ENCODE data around the gene PRDM16. TPM values are rescaled to one million over a fixed set of nuclear protein-coding genes. Genes with fewer than 3 reads are reported as not detected.
A peak's percentile ranks its signal among the peaks of the same experiment; 100 is the strongest.

Gene PRDM16
- total and polyA plus RNA-seq, 4 donors = 5.0 to 80.7 (median 41.5) TPM

DNA sequence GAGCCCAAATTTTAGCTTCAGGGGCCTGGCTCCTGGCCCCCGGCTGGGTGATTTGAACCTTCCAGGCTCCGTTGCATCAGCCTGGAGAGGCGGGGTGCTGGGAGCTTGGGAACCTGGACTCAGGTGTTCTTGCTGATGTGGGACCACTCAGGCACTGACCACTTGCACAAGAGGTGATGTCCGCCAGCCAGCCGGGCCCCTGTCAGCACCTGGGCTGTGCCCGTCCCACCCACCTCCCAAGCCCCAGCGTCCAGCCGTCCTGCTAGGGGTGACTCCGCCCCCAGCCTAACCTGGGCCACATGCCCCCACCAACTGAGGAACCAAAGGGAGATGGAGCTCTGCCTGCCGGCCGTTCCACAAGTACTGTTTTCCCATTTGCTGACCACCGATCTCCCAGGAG, 338.0 kb downstream of the PRDM16 start:
- no peak for ATAC-seq (ENCODE audit: low FRiP score)

DNA sequence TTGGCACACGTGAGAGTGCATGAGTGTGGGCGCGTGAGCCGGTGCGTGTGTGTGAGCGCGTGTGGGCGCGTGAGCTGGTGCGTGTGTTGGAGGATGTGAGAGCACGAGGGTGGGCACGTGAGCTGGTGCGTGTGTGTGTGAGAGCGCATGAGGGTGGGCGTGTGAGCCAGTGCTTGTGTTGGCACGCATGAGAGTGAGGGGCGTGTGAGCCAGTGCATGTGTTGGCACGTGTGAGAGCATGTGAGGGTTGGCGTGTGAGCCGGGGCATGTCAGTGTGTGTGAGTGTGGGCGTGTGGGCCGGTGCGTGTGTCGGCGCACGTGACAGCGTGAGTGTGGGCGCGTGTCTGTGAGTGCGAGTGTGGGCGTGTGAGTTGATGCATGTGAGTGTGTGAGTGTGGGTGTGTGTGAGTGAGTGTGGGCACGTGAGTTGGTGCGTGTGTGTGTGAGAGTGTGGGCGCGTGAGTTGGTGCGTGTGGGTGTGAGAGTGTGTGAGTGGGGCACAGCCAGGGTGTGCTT, 339.8 kb downstream of the PRDM16 start:
- Histone ChIP-seq H3K27ac (ENCODE audit: low read depth in 1 of 2, low read length in 2 of 2) (no peak overlapping the region), H3K36me3 (ENCODE audit: control insufficient read depth in 1 of 2, insufficient read depth in 2 of 2, low read length in 1 of 2) (peaks cover 0 to 2% of the 10 kb centered on the region in 2 donors), H3K4me1 (ENCODE audit: control insufficient read depth in 1 of 2, insufficient read depth in 2 of 2, low read length in 2 of 2) (no peaks in the 10 kb centered on the region), H3K9me3 (ENCODE audit: control insufficient read depth, low read length) (no peaks in the 10 kb centered on the region), H3K27me3 (ENCODE audit: control insufficient read depth in 1 of 2, insufficient read depth in 2 of 2, low read length in 1 of 2) (no peaks in the 10 kb centered on the region), H3K4me3 (ENCODE audit: low read length in 2 of 2) (no peak overlapping the region)
- intact Hi-C loops (cut with DNase I) = no loop called here
- no peak for ATAC-seq (ENCODE audit: low FRiP score)
- DNase-seq = no peak
- WGBS, 2 donors = 88% methylated on average over 36 of the region's 36 CpGs

More for the DNA sequence above, 338.0 kb downstream of the PRDM16 start:
- no peak overlapping the region for H3K27ac ChIP-seq (ENCODE audit: low read depth in 1 of 2, low read length in 2 of 2)
- H3K36me3 ChIP-seq (ENCODE audit: control insufficient read depth in 1 of 2, insufficient read depth in 2 of 2, low read length in 1 of 2) = peaks cover 0 to 2% of the 10 kb centered on the region in 2 donors
- no peaks in the 10 kb centered on the region for H3K27me3 ChIP-seq (ENCODE audit: control insufficient read depth in 1 of 2, insufficient read depth in 2 of 2, low read length in 1 of 2)
- H3K9me3 ChIP-seq (ENCODE audit: control insufficient read depth, low read length) = no peaks in the 10 kb centered on the region
- 83 to 84% methylated on average over 12 of the region's 12 CpGs for WGBS, 2 donors
- H3K4me3 ChIP-seq (ENCODE audit: low read length in 2 of 2) = no peak overlapping the region
- intact Hi-C loops (cut with DNase I) = no loop called here
- no peak for DNase-seq
- H3K4me1 ChIP-seq (ENCODE audit: control insufficient read depth in 1 of 2, insufficient read depth in 2 of 2, low read length in 2 of 2) = peaks cover 0 to 2% of the 10 kb centered on the region in 2 donors

GRCh38 chr1:3409366-3410141, 340.6 kb downstream of the PRDM16 start:
- DNase-seq = no peak
- Histone ChIP-seq H3K4me3 (ENCODE audit: low read length in 2 of 2) (no peak overlapping the region), H3K4me1 (ENCODE audit: control insufficient read depth in 1 of 2, insufficient read depth in 2 of 2, low read length in 2 of 2) (no peaks in the 10 kb centered on the region), H3K27me3 (ENCODE audit: control insufficient read depth in 1 of 2, insufficient read depth in 2 of 2, low read length in 1 of 2) (no peaks in the 10 kb centered on the region), H3K9me3 (ENCODE audit: control insufficient read depth, low read length) (no peaks in the 10 kb centered on the region), H3K27ac (ENCODE audit: low read depth in 1 of 2, low read length in 2 of 2) (no peak overlapping the region), H3K36me3 (ENCODE audit: control insufficient read depth in 1 of 2, insufficient read depth in 2 of 2, low read length in 1 of 2) (peaks cover 0 to 3% of the 10 kb centered on the region in 2 donors)
- no peak for ATAC-seq (ENCODE audit: low FRiP score)
- 43 to 56% methylated on average over 19 of the region's 19 CpGs for WGBS, 2 donors
- intact Hi-C loops (cut with DNase I) = loop anchor here (5.0 to 10.0 kb wide), 2 partner anchors 125 to 397 kb away; no protein-coding TSS in a partner anchor

DNA sequence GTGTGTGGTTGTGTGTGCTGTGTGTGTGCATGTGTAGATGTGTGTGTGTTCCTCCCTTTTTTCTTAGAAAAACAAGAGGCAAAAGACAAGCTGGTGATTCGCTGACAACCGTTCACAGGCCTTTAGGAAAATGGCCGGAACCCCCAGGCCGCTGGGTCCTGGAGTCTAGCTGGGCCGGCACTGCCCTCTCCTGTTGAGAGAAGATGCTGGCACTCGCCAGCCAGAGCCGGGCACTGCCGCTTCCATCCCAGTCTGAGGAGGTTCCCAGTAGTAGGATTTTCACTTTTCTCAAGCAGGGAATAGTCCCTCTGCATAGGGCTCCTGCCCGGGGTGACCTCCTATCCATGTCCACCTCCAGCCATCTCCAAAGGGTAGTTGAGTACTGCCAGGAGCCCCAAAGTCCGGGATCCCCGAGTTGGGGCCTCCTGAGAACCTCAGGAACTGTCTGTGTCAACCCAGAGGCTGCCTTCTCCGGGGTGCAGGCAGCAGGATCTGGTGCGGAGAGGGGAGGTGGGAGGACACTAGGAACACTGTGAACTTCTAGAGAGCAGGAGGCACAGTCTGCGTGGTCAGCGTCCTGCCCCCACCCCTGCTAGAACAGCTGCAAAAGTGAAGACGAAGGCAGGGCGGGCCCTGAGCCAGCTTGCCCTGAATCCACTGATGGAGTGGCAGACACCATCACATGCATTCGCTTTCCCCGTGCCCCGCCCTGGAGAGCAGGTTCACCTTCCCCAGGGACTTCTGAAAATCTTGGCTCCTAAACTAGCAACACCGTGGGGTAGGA, 341.3 kb downstream of the PRDM16 start:
- WGBS, 2 donors = 40 to 44% methylated on average over 21 of the region's 21 CpGs
- no peak overlapping the region for H3K4me3 ChIP-seq (ENCODE audit: low read length in 2 of 2)
- peaks cover 0 to 4% of the 10 kb centered on the region in 2 donors for H3K36me3 ChIP-seq (ENCODE audit: control insufficient read depth in 1 of 2, insufficient read depth in 2 of 2, low read length in 1 of 2)
- no peaks in the 10 kb centered on the region for H3K4me1 ChIP-seq (ENCODE audit: control insufficient read depth in 1 of 2, insufficient read depth in 2 of 2, low read length in 2 of 2)
- ATAC-seq (ENCODE audit: low FRiP score) = peak; percentile 82
- H3K9me3 ChIP-seq (ENCODE audit: control insufficient read depth, low read length) = no peaks in the 10 kb centered on the region
- intact Hi-C loops (cut with DNase I) = loop anchor here (5.0 to 10.0 kb wide), 2 partner anchors 126 to 398 kb away; no protein-coding TSS in a partner anchor
- H3K27ac ChIP-seq (ENCODE audit: low read depth in 1 of 2, low read length in 2 of 2) = no peak overlapping the region
- DNase-seq = peak; percentile 83 to 91
- no peaks in the 10 kb centered on the region for H3K27me3 ChIP-seq (ENCODE audit: control insufficient read depth in 1 of 2, insufficient read depth in 2 of 2, low read length in 1 of 2)

GRCh38 chr1:3411806-3412205, 342.8 kb downstream of the PRDM16 start:
- peaks cover 0 to 4% of the 10 kb centered on the region in 2 donors for H3K36me3 ChIP-seq (ENCODE audit: control insufficient read depth in 1 of 2, insufficient read depth in 2 of 2, low read length in 1 of 2)
- H3K4me1 ChIP-seq (ENCODE audit: control insufficient read depth in 1 of 2, insufficient read depth in 2 of 2, low read length in 2 of 2) = no peaks in the 10 kb centered on the region
- H3K4me3 ChIP-seq (ENCODE audit: low read length in 2 of 2) = no peak overlapping the region
- ATAC-seq (ENCODE audit: low FRiP score) = no peak
- intact Hi-C loops (cut with DNase I) = loop anchor here (5.0 to 10.0 kb wide), 2 partner anchors 127 to 400 kb away; no protein-coding TSS in a partner anchor
- H3K27me3 ChIP-seq (ENCODE audit: control insufficient read depth in 1 of 2, insufficient read depth in 2 of 2, low read length in 1 of 2) = no peaks in the 10 kb centered on the region
- no peaks in the 10 kb centered on the region for H3K9me3 ChIP-seq (ENCODE audit: control insufficient read depth, low read length)
- no peak overlapping the region for H3K27ac ChIP-seq (ENCODE audit: low read depth in 1 of 2, low read length in 2 of 2)
- DNase-seq = no peak
- WGBS, 2 donors = 87 to 90% methylated on average over 30 of the region's 30 CpGs

- intact Hi-C loops (cut with DNase I) = loop anchor here (5.0 to 10.0 kb wide), 2 partner anchors 128 to 400 kb away; no protein-coding TSS in a partner anchor
- H3K4me3 ChIP-seq (ENCODE audit: low read length in 2 of 2) = no peak overlapping the region
- no peak for DNase-seq
- 94% methylated on average over 33 of the region's 33 CpGs for WGBS, 2 donors
- H3K27me3 ChIP-seq (ENCODE audit: control insufficient read depth in 1 of 2, insufficient read depth in 2 of 2, low read length in 1 of 2) = no peaks in the 10 kb centered on the region
- no peaks in the 10 kb centered on the region for H3K4me1 ChIP-seq (ENCODE audit: control insufficient read depth in 1 of 2, insufficient read depth in 2 of 2, low read length in 2 of 2)
- peaks cover 0 to 4% of the 10 kb centered on the region in 2 donors for H3K36me3 ChIP-seq (ENCODE audit: control insufficient read depth in 1 of 2, insufficient read depth in 2 of 2, low read length in 1 of 2)
- no peak overlapping the region for H3K27ac ChIP-seq (ENCODE audit: low read depth in 1 of 2, low read length in 2 of 2)
- no peaks in the 10 kb centered on the region for H3K9me3 ChIP-seq (ENCODE audit: control insufficient read depth, low read length)
- ATAC-seq (ENCODE audit: low FRiP score) = no peak
Measured at GRCh38 chr1:3412376-3412775, 343.4 kb downstream of the PRDM16 start.

GRCh38 chr1:3413975-3414710, 345.1 kb downstream of the PRDM16 start:
- 92 to 93% methylated on average over 31 to 34 of the region's 34 CpGs for WGBS, 2 donors
- H3K27me3 ChIP-seq (ENCODE audit: control insufficient read depth in 1 of 2, insufficient read depth in 2 of 2, low read length in 1 of 2) = no peaks in the 10 kb centered on the region
- intact Hi-C loops (cut with DNase I) = loop anchor here (5.0 to 10.0 kb wide), 2 partner anchors 129 to 402 kb away; no protein-coding TSS in a partner anchor
- peaks cover 0 to 4% of the 10 kb centered on the region in 2 donors for H3K36me3 ChIP-seq (ENCODE audit: control insufficient read depth in 1 of 2, insufficient read depth in 2 of 2, low read length in 1 of 2)
- no peak overlapping the region for H3K27ac ChIP-seq (ENCODE audit: low read depth in 1 of 2, low read length in 2 of 2)
- no peak overlapping the region for H3K4me3 ChIP-seq (ENCODE audit: low read length in 2 of 2)
- no peaks in the 10 kb centered on the region for H3K9me3 ChIP-seq (ENCODE audit: control insufficient read depth, low read length)
- H3K4me1 ChIP-seq (ENCODE audit: control insufficient read depth in 1 of 2, insufficient read depth in 2 of 2, low read length in 2 of 2) = no peaks in the 10 kb centered on the region
- no peak for DNase-seq
- no peak for ATAC-seq (ENCODE audit: low FRiP score)

Measured in aorta (tissue), 5 donors.